GM18870 (cell line): ENCODE measurements around the gene ZNF682.
"Not testable (repeated sequence)": the region's sequence is repeated elsewhere in the genome, so short reads cannot be mapped to it uniquely, and the experiment has no call there.

Experiments used
- ATAC-seq: cut with Tn5 transposase; IDR thresholded peaks from one replicate; pipeline ENCODE4 v1.9.1; 2021; ENCODE audit warnings: moderate library complexity; ENCODE audit not compliant: unreplicated experiment

The ZNF682 gene

GRCh38 chr19:20039203-20039723 lies at the start of gene ZNF682:
TSS of gene ZNF682 (minus strand) at chr19:20039505. CDS start at chr19:20039345, 160 bp downstream.
- ATAC-seq = peak; percentile 97

GRCh38 chr19:20082876-20083275 lies 43.6 kb upstream of the ZNF682 start:
- not testable (repeated sequence) for ATAC-seq

DNA sequence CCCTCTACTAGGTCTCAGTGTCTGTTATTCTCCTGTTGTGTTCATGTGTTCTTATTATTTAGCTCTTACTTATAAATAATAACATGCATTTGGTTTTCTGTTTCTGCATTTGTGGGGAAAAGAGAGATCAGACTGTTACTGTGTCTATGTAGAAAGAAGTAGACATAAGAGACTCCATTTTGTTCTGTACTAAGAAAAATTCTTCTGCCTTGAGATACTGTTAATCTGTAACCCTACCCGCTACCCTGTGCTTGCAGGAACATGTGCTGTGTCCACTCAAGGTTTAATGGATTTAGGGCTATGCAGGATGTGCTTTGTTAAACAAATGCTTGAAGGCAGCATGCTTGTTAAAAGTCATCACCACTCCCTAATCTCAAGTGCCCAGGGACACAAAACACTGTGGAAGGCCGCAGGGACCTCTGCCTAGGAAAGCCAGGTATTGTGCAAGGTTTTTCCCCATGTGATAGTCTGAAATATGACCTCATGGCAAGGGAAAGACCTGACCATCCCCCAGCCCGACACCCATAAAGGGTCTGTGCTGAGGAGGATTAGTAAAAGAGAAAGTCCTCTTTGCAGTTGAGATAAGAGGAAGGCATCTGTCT lies 43.0 kb upstream of the ZNF682 start:
- ATAC-seq = not testable (repeated sequence)

DNA sequence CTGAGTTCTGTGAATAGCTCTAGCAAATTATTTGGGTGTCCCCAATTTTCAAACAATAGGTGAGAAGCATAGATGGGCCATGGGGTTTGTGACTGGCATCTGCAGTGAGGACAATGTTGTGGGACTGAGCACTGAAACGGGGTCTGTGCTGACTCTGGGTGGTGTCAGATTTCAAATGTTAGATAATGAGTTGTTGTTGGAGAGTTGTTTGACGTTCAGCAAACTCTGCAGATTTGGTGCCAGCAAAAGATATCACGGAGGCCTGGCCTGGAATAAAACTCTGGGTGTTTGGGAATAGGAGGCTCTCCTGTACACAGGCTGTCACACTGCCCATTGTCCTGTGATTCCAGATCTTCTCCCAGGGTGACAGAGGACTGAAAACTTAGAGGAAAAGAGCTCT lies 41.4 kb upstream of the ZNF682 start:
- ATAC-seq = no peak

DNA sequence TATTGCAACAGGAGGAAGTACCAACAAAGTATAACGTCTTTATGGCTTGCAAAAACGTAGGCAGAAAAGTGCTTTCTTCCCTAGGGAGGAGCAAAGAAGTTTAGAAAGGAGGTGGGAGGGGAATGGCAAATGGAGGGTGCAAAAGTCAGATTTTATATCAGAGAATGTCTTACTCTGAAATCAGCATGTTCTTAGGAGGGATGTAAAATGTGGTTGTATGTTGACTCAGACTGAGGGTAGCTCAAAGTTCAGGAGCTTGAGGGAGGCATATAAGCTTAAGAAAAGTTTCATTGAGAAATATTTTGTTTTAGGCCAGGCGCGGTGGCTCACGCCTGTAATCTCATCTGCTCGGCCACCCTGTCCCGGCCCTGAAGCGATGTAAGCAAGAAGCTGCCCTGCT lies 40.2 kb upstream of the ZNF682 start:
- no peak for ATAC-seq

DNA sequence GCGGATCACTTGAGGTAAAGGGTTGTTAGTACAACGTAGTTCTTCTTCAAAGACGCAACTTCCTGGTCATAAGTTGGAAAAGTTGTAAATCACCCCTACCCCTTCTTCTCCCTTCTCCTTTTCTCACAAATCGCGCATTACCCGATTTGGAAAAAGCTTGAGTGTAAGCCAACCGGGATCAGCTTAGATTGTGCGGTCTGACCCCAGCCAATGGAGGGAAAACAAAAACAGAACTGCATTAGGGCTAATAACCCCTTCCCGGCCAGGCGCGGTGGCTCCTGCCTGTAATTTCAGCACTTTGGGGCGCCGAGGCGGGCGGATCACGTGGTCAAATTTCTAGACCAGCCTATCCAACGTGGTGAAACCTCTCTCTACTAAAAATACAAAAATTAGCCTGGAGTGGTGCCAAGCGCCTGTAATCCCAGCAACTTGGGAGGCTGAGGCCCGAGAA lies 39.3 kb upstream of the ZNF682 start:
- no peak for ATAC-seq

GRCh38 chr19:20077791-20078463 lies 38.6 kb upstream of the ZNF682 start, which contains the start of gene ZNF90:
TSS of gene ZNF90 (plus strand) at chr19:20078000. CDS start at chr19:20078133, 133 bp downstream.
- peak; percentile 88 for ATAC-seq

DNA sequence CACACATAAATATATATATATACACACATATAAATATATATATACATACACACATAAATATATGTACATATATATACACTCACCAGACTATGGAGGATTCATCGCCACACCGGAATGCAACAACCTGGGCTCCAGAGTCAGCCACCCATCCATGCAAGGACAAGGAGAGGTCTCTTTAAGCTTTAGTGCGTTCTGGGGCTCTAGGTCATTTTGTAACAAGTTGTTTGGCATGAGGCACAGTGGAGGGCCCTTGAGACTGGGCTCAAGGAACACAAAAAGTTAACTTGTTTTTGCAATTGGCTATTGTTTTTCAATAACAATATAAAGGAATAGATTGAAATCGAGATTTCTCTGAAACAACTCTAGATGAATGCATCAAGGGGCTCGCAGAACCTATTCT lies 33.6 kb upstream of the ZNF682 start:
- ATAC-seq = no peak

DNA sequence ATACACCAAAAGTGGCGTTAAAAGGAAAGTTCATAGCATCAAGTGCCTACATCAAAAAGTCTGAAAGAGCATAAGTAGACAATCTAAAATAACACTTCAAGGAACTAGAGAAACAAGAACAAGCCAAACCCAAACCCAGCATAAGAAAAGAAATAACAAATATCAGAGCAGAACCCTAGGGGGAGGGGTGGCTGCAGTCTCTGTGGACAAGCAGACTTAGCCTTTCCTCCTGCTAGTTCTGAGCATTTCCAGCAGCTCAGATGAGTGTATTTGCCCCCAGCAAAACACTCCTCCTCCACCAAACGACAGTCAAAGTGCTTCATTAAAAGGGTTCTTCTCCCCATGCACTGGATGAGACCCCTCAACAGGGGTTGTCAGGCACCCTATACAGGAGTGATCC lies 31.4 kb upstream of the ZNF682 start:
- no peak for ATAC-seq

DNA sequence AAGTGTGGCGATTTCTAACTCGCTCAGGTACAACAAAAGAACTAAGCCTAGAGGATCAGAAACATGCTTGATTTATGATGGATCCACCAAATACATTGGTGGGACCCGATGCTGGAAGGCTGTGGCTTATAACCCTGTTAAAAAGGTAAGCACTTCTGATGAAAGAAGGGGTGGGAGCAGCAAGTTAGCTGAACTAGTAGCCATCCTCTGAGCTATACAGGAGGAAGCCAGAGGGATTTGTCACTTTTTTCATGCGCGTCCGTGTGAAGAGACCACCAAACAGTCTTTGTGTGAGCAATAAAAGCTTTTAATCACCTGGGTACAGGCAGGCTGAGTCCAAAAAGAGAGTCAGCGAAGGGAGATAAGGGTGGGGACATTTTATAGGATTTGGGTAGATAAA lies 29.3 kb upstream of the ZNF682 start:
- not testable (repeated sequence) for ATAC-seq

GRCh38 chr19:20067943-20068342 lies 28.6 kb upstream of the ZNF682 start:
- no peak for ATAC-seq

GRCh38 chr19:20066861-20067260 lies 27.6 kb upstream of the ZNF682 start:
- no peak for ATAC-seq

GRCh38 chr19:20060282-20060681 lies 21.0 kb upstream of the ZNF682 start:
- ATAC-seq = no peak

DNA sequence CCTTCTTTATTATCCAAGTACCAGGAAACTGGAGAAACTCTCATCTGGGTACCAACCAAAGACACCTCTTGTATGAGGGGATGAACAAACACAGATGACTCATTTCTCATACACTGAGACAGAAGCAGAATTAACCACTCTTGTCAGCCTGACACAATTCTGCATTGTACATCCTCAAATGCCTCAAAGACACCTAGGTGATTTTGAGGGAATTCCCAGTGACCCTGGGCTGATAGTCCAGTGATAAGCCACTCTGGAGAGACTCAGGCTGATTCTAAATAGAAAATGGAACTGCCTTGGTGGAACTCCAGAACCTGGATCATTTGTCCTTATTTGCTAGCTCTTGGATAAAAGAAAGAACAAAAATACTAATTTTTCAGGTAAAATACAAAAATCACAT lies 19.4 kb upstream of the ZNF682 start:
- ATAC-seq = not testable (repeated sequence)

- peak; percentile 92 for ATAC-seq
These were observed 12.8 kb upstream of the ZNF682 start for GRCh38 chr19:20051841-20052768.

GRCh38 chr19:20045742-20046141 lies 6.4 kb upstream of the ZNF682 start:
- not testable (repeated sequence) for ATAC-seq

DNA sequence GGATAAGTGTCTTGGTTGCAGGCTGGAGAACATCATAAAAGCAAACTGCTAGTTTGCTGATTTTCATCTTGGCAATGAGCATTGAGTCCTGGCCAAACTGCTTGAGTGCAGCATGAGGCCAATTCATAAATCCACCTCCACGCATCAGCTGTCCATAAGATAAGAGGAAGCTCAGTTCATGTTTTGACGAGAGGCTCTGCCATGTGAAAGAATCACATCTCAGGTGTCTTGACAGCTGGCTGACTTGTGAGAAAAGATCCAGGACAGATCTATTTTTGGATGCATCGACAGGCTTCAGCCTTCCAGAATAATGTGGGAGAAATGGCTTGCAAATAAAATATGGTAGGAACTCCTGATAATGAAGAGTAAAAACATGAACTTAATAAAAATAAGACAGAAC lies 5.4 kb upstream of the ZNF682 start:
- no peak for ATAC-seq

- no peak for ATAC-seq
These were observed 725 bp downstream of the ZNF682 start for GRCh38 chr19:20038358-20039202.

- no peak for ATAC-seq
These were observed 3.4 kb downstream of the ZNF682 start for GRCh38 chr19:20035935-20036334.

DNA sequence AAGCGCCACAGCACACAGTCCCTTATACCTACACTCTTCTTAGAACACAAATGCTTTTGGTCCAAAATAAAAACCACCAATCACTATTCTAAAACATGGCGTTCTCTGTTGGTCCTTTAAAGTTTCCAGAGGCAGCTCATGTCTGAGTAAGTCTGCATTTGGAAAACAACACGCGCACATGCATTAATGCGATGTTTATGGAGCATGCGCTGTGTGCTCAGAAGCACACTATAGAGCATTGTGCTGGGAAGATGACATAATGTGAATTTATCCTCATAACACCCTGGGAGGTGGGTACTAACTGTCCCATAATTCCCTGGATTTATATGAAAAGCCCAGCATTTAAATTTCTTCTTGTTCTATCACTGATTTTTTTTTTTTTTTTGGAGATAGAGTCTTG lies 10.7 kb downstream of the ZNF682 start:
- ATAC-seq = no peak
